ENCODE measurements around the gene SPPL3.

SPPL3 gene

DNA sequence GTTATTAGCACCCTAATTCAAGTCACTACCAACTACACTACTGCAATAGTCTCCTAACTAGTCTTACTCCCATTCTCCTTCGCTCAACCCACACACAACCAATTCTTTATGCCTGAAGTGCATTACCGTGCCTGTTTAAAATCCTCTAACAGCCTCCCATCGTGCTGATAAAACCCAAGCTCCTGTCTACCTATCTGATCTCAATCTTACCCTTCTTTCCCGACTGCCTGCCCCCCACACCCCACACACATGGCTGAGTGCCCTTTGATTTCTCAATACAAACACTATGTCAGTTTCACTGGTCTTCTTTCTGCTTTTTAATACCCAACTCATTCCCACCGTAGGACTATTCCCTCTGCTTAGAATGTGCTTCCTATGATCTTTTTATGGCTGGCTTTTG, 59.9 kb downstream of the SPPL3 start:
- H3F3A ChIP-seq (ENCODE audit: insufficient read depth) = peaks cover 20% of the 10 kb centered on the region
- no peak overlapping the region for H2AFZ ChIP-seq (ENCODE audit: low read depth, low read length, severe bottlenecking)
- no peaks in the 10 kb centered on the region for H3K9me2 ChIP-seq (replicated peaks; ENCODE audit: insufficient read depth, low read length)
- no peaks in the 10 kb centered on the region for H3K36me3 ChIP-seq (ENCODE audit: low read length)
- H3K9ac ChIP-seq (ENCODE audit: low read length) = no peak overlapping the region
- H3K9me3 ChIP-seq (ENCODE audit: insufficient read depth, low read length) = no peaks in the 10 kb centered on the region
- TF ChIP-seq, protein P1, sequence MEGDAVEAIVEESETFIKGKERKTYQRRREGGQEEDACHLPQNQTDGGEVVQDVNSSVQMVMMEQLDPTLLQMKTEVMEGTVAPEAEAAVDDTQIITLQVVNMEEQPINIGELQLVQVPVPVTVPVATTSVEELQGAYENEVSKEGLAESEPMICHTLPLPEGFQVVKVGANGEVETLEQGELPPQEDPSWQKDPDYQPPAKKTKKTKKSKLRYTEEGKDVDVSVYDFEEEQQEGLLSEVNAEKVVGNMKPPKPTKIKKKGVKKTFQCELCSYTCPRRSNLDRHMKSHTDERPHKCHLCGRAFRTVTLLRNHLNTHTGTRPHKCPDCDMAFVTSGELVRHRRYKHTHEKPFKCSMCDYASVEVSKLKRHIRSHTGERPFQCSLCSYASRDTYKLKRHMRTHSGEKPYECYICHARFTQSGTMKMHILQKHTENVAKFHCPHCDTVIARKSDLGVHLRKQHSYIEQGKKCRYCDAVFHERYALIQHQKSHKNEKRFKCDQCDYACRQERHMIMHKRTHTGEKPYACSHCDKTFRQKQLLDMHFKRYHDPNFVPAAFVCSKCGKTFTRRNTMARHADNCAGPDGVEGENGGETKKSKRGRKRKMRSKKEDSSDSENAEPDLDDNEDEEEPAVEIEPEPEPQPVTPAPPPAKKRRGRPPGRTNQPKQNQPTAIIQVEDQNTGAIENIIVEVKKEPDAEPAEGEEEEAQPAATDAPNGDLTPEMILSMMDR (IDR thresholded peaks at IDR 0.05; ENCODE audit: insufficient read depth, low read length, poor library complexity, severe bottlenecking) = no peak
- TF ChIP-seq EZH2phosphoT487 (conservative IDR thresholded peaks at IDR 0.05; ENCODE audit: low read length) = no peak
- H3K79me2 ChIP-seq (ENCODE audit: insufficient read depth, low read length) = peaks cover 27% of the 10 kb centered on the region; the same call in 1 of the 2 replicates
- H4K20me1 ChIP-seq (ENCODE audit: low read depth, low read length) = no peaks in the 10 kb centered on the region
- H3K4me2 ChIP-seq (ENCODE audit: low read depth, low read length, poor library complexity, severe bottlenecking) = no peak overlapping the region
- no peak overlapping the region for H3K27ac ChIP-seq (ENCODE audit: low read depth, low read length)
- H3K4me3 ChIP-seq (ENCODE audit: insufficient read depth, low read length, poor library complexity, severe bottlenecking) = no peak overlapping the region
- no peaks in the 10 kb centered on the region for H3K27me3 ChIP-seq (ENCODE audit: low read length)

DNA sequence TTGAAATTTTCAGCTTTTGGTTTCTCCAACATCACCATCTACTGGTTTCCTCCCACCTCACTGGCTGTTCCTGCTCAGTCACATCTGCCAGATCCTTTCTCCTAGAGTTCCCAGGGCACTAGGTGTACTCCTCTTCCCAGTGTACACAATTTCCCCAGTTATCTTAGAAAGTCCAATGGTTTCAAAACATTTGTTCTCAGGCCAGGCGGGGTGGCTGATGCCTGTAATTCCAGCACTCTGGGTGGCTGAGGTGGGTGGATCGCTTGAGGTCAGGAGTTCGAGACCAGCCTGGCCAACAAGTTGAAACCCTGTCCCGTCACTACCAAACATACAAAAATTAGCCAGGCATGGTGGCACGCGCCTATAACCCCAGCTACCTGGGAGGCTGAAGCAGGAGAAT, 60.7 kb downstream of the SPPL3 start:
- no peak for TF ChIP-seq EZH2phosphoT487 (conservative IDR thresholded peaks at IDR 0.05; ENCODE audit: low read length)
- TF ChIP-seq, protein P1 (IDR thresholded peaks at IDR 0.05; ENCODE audit: insufficient read depth, low read length, poor library complexity, severe bottlenecking) = no peak
- H3K9me2 ChIP-seq (replicated peaks; ENCODE audit: insufficient read depth, low read length) = no peaks in the 10 kb centered on the region
- no peak overlapping the region for H3K4me2 ChIP-seq (ENCODE audit: low read depth, low read length, poor library complexity, severe bottlenecking)
- H3K27ac ChIP-seq (ENCODE audit: low read depth, low read length) = no peak overlapping the region
- no peaks in the 10 kb centered on the region for H3K9me3 ChIP-seq (ENCODE audit: insufficient read depth, low read length)
- H3K36me3 ChIP-seq (ENCODE audit: low read length) = no peaks in the 10 kb centered on the region
- peaks cover 22% of the 10 kb centered on the region; the same call in 1 of the 2 replicates for H3K79me2 ChIP-seq (ENCODE audit: insufficient read depth, low read length)
- H4K20me1 ChIP-seq (ENCODE audit: low read depth, low read length) = no peaks in the 10 kb centered on the region
- H3F3A ChIP-seq (ENCODE audit: insufficient read depth) = peaks cover 15% of the 10 kb centered on the region
- no peaks in the 10 kb centered on the region for H3K27me3 ChIP-seq (ENCODE audit: low read length)
- H3K9ac ChIP-seq (ENCODE audit: low read length) = no peak overlapping the region
- no peak overlapping the region for H3K4me3 ChIP-seq (ENCODE audit: insufficient read depth, low read length, poor library complexity, severe bottlenecking)
- H2AFZ ChIP-seq (ENCODE audit: low read depth, low read length, severe bottlenecking) = no peak overlapping the region

- Histone ChIP-seq H3F3A (ENCODE audit: insufficient read depth) (peaks cover 6% of the 10 kb centered on the region), H3K9ac (ENCODE audit: low read length) (no peak overlapping the region), H3K4me3 (ENCODE audit: insufficient read depth, low read length, poor library complexity, severe bottlenecking) (no peak overlapping the region), H3K27me3 (ENCODE audit: low read length) (no peaks in the 10 kb centered on the region), H3K9me2 (replicated peaks; ENCODE audit: insufficient read depth, low read length) (no peaks in the 10 kb centered on the region), H3K79me2 (ENCODE audit: insufficient read depth, low read length) (peaks cover 26% of the 10 kb centered on the region; the same call in 1 of the 2 replicates), H3K4me2 (ENCODE audit: low read depth, low read length, poor library complexity, severe bottlenecking) (no peak overlapping the region), H3K36me3 (ENCODE audit: low read length) (no peaks in the 10 kb centered on the region), H2AFZ (ENCODE audit: low read depth, low read length, severe bottlenecking) (no peak overlapping the region), H4K20me1 (ENCODE audit: low read depth, low read length) (0 out of 2 replicates have a peak, but pooled peaks cover 3% of the 10 kb centered on the region), H3K27ac (ENCODE audit: low read depth, low read length) (no peak overlapping the region), H3K9me3 (ENCODE audit: insufficient read depth, low read length) (no peaks in the 10 kb centered on the region)
- TF ChIP-seq, protein P1 (IDR thresholded peaks at IDR 0.05; ENCODE audit: insufficient read depth, low read length, poor library complexity, severe bottlenecking) = no peak
- TF ChIP-seq EZH2phosphoT487 (conservative IDR thresholded peaks at IDR 0.05; ENCODE audit: low read length) = no peak
Measured at GRCh38 chr12:120842595-120842994, 61.6 kb downstream of the SPPL3 start.
